NCI-H2029 treated with DMSO at 0.1 percent for 48 hours (cell line): Measurements from ENCODE around the gene GCHFR.

Source experiments
- DNase-seq: peaks from one replicate; lab custom pipeline; 2025; lab: John Stamatoyannopoulos, UW

GCHFR gene

DNA sequence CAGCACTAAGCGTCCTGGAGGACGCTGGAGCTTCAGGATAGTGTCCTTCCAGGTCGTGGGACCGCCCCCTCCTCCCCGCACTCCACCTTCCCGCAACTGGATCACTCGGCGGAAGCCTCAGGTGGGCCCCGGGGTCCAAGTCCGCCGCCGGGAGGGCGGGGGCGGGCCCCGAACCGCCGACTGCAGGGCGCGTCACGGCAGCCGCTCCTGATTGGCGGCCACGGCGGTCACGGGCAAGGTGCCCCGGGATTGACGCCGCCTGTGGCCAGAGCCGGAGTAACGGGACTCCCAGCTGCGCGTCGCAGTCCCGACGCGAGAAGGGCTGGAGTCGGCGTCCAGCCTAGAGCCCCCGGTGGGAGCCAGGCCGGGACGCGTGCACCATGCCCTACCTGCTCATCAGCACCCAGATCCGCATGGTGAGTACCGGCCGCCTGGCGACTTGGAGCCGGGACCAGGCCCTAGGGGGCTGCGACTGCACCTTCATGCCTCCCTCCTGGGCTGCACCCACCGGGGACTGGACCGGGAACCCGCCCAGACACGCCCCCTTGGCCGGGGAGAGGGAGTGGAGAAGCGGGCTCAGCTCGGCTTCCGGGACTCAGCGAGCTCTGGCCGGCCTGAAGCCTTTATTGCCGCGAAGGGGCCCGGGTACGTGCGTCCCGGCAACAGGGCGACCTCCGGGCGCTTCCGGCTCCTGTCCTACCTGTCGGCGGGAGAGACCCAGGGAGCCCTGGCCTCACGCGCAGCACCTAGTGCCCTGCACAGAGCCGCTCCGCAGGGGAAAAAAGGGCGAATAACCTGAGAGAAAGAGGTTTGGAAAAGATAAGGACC is at the start of gene GCHFR:
TSS of gene GCHFR (plus strand) at position 268 of the 828 bp plus-strand sequence. CDS start at position 381, 113 bp downstream.
- no peak for DNase-seq

- no peak for DNase-seq
These were observed 49.7 kb upstream of the GCHFR start for GRCh38 chr15:40714144-40714543.

DNA sequence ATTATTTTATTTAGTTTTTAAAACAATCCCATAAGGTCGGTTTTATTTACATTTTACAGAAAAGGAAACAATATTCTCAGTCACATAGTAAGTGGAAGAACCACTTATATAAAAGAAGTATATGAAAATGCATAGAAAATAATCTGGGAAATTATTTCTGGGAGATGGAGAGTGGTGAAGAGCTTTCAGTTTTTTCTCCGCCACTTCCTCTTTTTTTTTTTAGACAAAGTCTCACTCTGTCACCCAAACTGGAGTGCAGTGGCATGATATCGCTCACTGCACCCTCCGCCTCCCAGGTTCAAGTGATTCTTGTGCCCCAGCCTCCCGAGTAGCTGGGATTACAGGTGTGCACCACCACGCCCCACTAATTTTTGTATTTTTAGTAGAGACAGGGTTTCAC is 47.7 kb upstream of the GCHFR start:
- no peak for DNase-seq

DNA sequence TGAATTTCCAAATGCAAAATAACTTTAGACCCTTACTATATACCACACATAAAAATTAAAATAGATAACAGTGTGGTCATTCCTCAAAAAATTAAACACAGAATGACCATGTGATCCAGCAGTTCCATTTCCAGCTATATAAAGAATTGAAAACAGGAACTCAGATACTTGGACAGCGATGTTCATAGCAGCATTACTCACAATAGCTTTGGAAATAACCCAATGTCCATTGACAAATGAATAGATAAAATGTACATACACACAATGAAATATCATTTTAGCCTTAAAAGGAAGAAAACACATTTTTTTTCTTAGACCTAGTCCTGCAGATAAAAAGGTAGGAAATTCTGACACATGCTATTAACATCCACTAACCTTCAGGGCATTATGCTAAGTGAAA is 42.2 kb upstream of the GCHFR start:
- no peak for DNase-seq

DNA sequence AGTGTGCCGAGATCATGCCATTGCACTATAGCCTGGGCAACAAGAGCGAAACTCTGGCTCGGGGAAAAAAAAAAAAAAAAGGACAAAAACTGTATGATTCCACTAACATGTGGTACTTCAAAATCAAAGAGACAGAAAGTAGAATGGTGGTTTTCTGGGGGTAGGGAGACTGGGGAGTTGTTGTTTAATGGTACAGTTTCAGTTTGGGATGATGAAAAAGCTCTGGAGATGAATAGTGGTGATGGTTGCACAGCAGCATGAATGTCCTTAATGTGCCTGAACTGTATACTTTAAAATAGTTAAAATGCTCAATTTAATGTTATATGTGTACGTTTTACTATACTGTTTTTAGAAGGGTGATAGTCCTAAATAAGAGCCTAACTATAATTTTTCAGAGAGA is 41.5 kb upstream of the GCHFR start:
- DNase-seq = no peak

DNA sequence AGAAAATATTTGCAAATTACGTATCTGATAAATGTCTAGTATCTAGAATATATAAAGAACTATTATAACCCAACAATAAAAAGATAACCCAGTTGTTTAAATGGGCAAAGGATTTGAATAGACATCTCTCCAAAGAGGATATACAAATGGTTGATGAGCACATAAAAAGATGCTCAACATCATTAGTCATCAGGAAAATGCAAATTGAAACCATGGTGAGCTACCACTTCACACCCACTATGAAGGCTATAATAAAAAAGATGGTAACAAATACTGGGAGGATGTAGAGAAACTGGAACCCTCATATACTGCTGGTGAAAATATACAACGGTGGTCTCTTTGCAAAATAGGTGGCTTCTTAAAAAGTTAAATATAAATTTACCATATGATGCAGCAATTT is 40.9 kb upstream of the GCHFR start:
- DNase-seq = no peak

DNA sequence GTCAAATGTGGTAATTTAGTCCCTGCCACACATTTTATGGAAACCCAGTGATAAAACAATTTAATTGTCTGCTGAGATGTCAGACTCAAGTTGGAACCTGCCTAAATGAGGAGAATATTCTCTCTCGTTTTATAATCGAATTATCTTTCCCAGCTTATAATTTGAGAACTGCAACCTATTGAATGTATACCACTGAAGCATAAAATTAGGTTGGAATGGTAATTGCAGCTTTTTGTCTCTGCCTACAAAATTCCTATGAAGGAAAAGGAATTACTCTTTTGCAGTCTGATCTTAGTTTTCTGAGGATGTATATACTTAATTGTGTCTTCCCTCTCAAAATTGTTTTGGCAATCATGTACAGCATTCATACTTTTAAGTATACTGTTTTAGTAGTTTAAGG is 39.9 kb upstream of the GCHFR start:
- no peak for DNase-seq

- no peak for DNase-seq
These were observed 32.8 kb upstream of the GCHFR start for GRCh38 chr15:40731034-40731433.

GRCh38 chr15:40736575-40736974 is 27.3 kb upstream of the GCHFR start:
- no peak for DNase-seq

- no peak for DNase-seq
These were observed 26.8 kb upstream of the GCHFR start for GRCh38 chr15:40737048-40737447.

- no peak for DNase-seq
These were observed 24.8 kb upstream of the GCHFR start for GRCh38 chr15:40739047-40739446.

- no peak for DNase-seq
These were observed 24.0 kb upstream of the GCHFR start for GRCh38 chr15:40739854-40740253.

DNA sequence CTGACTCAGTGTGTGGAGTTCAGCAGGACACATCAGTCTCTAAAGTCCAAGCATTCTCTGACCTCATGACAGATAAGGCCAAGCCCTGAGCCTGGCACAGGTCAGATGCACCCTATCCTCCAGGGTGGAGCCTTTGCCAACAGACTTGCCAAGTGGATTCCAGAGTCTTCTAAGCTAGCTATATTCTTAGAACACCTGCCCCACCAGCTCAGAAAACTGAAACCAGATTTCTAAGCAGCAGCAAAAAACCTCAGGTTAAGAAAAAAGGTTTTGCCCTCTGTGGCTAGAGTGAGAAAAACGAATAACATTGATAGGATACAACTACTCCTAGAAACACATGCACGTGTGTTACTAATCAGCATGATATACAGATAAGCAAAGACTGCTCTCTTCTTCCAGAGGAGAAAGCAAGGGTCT is 20.4 kb upstream of the GCHFR start:
- DNase-seq = no peak

DNA sequence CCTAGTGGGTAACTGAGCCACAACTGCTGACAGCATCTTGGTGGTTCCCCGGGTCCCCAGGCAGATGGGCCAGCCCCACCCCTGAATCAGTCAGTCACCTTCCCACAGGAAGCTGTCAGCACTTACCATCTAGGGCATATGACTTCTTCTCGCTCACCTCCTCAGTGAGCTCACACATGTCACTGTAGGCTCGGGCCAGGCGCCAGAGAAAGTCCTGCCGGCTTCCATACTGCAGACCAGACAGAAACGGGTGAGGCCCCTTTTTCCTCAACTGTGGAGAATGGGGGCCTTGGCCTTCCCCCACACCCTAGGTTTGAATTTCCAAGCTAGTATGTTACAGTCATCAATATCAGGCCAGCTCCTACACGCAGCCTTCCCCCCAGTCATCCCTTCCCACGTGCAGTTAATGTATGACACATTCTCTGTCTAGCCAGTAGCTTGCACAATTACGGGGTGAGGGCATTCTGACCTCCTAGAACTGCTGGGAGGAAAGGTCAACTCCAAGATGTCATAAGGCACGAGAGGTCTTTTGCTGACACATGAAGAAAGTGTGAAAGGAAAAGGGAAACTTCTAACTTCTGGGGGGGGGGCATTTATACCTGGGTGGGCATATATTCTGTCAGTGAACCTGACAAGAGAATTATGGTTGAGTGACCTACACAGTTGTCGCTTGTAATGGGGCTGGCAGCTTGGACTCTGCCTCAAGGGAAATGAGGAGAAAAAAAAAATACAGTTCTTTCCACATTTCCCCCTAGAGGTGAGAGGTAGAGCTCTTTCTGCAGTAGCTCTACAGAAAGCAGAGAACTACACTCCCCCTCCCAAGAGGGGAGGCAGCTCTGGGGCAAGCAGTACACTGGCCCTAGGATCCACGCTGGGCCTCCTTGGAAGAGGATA is 19.7 kb upstream of the GCHFR start:
- DNase-seq = no peak

GRCh38 chr15:40744815-40745152 is 19.1 kb upstream of the GCHFR start:
- DNase-seq = no peak

DNA sequence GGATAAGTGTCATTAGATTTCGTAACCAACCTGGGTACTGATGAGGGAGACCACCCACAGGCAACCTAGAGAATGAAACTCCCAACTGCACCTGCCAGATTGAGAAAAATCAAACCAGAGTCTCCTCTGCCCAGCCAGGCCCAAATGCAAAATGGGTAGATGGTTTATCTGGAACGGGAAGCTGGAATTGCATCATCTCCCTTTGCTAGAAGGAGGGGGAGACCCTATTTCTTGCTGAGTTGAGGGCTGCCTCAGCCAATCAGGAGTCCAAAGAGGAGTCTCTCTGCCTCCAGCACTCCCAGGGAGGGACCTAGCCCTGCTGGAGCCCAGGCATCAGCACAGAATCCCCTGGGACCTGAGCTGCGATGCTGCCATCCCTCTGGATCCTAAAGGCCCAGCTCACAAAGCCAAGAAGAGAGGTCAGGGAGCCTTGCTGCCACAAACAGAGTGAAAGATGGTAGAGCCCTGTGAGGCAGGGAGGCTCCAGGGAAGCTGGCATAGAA is 16.9 kb upstream of the GCHFR start:
- no peak for DNase-seq

DNA sequence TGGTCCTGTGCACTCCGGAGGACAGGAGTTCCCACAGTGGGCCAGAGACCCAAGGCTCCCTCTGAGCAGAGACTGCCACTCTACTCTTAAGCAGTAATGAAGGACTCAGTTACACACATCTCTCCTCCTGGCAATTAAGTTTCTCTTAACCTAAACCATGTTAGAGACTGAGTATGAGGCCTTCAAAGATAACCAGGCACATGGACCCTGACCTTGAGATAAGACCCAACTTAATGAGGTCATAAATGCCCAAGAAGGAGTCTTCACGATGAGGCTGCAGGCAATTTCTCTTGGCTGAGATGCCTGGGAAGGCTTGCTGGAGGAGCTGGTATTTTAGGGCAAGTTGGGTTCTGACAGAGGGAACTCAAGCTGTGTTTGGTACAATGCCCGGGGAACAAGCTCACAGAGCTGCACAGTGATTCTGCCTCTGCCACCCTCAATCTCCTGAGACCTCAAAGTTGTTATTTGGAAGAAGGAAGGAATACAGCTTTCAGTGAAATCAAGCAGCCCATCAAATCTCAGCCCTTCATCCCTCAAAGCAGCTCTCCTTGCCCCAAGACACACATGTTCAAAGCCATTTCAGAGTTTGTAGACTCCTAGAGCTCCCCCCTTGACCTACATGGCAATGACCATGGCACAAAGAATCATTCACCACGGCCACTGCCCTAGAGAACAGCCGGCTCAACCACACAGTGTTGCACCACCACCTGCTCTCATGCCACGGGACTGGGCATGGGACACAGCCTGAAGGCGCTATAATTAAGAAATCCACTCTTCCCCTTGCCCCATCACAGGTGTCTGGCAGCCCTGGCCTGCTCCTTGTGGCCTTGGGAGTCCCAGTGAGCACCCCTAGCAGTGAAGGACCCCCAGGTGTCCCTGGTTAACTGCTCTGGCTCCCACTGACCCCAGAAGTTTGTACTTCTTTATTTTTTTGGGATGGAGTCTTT is 15.9 kb upstream of the GCHFR start:
- no peak for DNase-seq

DNA sequence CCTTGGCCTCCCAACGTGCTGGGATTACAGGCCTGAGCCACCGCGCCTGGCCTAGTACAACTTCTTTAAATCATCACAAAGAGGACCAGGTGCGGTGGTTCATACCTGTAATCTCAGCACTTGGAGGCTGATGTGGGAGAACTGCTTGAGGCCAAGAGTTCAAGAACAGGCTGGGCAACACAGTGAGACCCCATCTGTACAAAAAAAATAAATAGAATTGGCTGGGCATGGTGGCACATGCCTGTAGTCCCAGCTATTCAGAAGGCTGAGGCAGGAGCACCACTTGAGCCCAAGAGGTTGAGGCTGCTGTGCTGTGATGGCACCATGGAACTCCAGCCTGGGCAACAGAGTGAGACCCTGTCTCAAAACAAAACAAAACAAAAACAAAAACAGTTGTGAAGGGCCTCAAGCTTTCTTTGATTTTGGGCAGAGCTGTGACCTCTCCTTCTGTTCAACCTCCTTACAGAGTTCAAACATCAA is 14.7 kb upstream of the GCHFR start:
- no peak for DNase-seq

DNA sequence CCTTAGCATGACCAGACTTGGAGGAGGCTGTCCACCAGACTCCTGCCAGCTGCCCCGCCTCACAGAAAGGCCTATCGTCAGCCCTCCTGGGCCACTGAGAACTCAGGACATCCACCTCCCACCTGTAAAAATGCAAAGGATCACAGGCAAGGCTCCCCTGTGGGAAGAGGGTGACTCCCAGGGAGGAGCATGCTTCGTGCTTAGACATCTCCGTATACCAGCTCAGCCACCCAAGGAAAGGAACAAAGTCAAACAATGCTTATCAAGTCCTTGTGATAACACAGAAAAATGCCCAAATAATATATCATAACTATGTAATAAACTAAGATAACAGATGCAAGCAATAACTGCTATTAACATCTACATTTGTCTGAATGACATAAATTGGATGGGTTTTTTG is 13.0 kb upstream of the GCHFR start:
- no peak for DNase-seq

DNA sequence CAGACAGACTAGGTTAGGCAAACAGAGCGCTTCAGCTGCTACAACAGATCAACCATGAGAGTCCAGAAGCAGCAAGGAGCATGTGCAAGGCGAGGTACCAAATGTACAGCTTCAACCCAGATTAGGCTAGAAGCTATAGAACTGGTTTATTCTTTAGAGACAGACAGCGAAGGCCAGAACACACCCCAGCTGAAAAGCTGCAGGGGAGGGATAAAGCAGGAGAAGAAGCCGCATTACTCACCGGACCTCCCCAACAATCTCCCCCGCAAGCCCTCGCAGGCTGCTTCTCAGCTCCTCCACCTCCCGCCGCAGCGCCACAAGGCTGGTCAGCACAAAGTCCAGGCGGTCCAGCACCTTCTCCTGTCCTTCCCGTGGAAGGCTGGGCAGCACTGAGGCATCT is 12.1 kb upstream of the GCHFR start:
- no peak for DNase-seq

- DNase-seq = no peak
These were observed 9.3 kb upstream of the GCHFR start for GRCh38 chr15:40754574-40754882.
